Endothelial cell of umbilical vein (primary cell): Measurements from ENCODE around the gene FLRT1. TPM values are rescaled to one million over a fixed set of nuclear protein-coding genes. Genes with fewer than 3 reads are reported as not detected.

ENCODE experiments used
- BruUV-seq: library from RNA; stranded (reverse); fragments of 400-500 nt; replicated peaks from 2 replicates; lab custom pipeline; 2021; lab: Mats Ljungman, UMichigan
- CTCF ChIA-PET: fragments of 300-600, 350-600 bp; sonication (Branson Sonifier 250); formaldehyde crosslinking; loops from one replicate; lab custom pipeline; 2021; ENCODE audit warnings: antibody characterized with exemption, inconsistent platforms; lab: Charles Lee
- POLR2A ChIA-PET: fragments of 300-600, 350-600 bp; sonication (Branson Sonifier 250); formaldehyde crosslinking; loops from one replicate; lab custom pipeline; 2021; ENCODE audit warnings: antibody characterized with exemption, inconsistent platforms; lab: Charles Lee
- DNase-seq: peaks from one replicate; pipeline ENCODE4 v3.0.0-alpha.2; 2011; ENCODE audit warnings: low read depth, low spot score
- FAIRE-seq: peaks from 2 replicates; lab custom pipeline; 2011; peaks lifted over from hg19 to GRCh38; lab: Jason Lieb, UNC
- H2AFZ ChIP-seq: 2 replicates; pipeline ENCODE4 v1.6.0; 2012; ENCODE audit warnings: low read depth, low read length, control low read depth, inconsistent platforms
- H3K27ac ChIP-seq: 2 replicates; pipeline ENCODE4 v1.5.1; 2011; ENCODE audit warnings: low read depth, mild to moderate bottlenecking, control low read depth, low read length, moderate library complexity; ENCODE audit not compliant: insufficient read depth
- H3K27me3 ChIP-seq, 2 experiments: 2 replicates each; pipeline versions ENCODE4 v1.6.0 to v1.6.1; 2011; ENCODE audit warnings: low read length in 2 of 2, mixed read lengths in 1 of 2; ENCODE audit not compliant: control insufficient read depth in 2 of 2, insufficient read depth in 2 of 2
- H3K36me3 ChIP-seq, 2 experiments: 2 replicates in 1 of 2; 3 replicates in 1 of 2; pipeline ENCODE4 v1.5.1; 2011; ENCODE audit warnings: low read length in 2 of 2, mild to moderate bottlenecking in 1 of 2, moderate library complexity in 1 of 2; ENCODE audit not compliant: control insufficient read depth in 2 of 2, insufficient read depth in 2 of 2; ENCODE audit errors: extremely low read depth in 1 of 2
- H3K4me1 ChIP-seq: 3 replicates; pipeline ENCODE4 v1.5.1; 2011; ENCODE audit warnings: mild to moderate bottlenecking, low read length; ENCODE audit not compliant: control insufficient read depth, insufficient read depth; ENCODE audit errors: extremely low read depth
- H3K4me2 ChIP-seq: 2 replicates; pipeline ENCODE4 v1.6.1; 2011; ENCODE audit warnings: low read length, control low read depth, mixed read lengths; ENCODE audit not compliant: insufficient read depth
- H3K4me3 ChIP-seq, 3 experiments: fragments of 200-600 bp in 1 of 3; sonication (generic), shearing (Covaris generic) in 1 of 3; replicated peaks in 1 of 3; 2 replicates each; pipeline ENCODE4 v1.5.1; 2011 to 2016; ENCODE audit warnings: control low read depth in 3 of 3, low read length in 3 of 3, mild to moderate bottlenecking in 2 of 3, inconsistent platforms in 1 of 3, low read depth in 1 of 3, moderate library complexity in 1 of 3; ENCODE audit not compliant: insufficient read depth in 1 of 3
- H3K79me2 ChIP-seq: 2 replicates; pipeline ENCODE4 v1.6.0; 2012; ENCODE audit warnings: low read length, inconsistent platforms; ENCODE audit not compliant: control insufficient read depth, insufficient read depth
- H3K9ac ChIP-seq: replicated peaks from 2 replicates; pipeline ENCODE3; 2011; ENCODE audit warnings: low read length, control low read depth; ENCODE audit not compliant: insufficient read depth; ENCODE audit errors: extremely low read depth
- H3K9me1 ChIP-seq: replicated peaks from 3 replicates; pipeline ENCODE4 v1.6.0; 2011; ENCODE audit warnings: mild to moderate bottlenecking, low read length; ENCODE audit not compliant: control insufficient read depth, insufficient read depth; ENCODE audit errors: extremely low read depth
- H3K9me3 ChIP-seq: replicated peaks from 2 replicates; pipeline ENCODE4 v1.5.1; 2012; ENCODE audit warnings: low read length, inconsistent platforms; ENCODE audit not compliant: control insufficient read depth, insufficient read depth
- H4K20me1 ChIP-seq: replicated peaks from 2 replicates; pipeline ENCODE3; 2011; ENCODE audit warnings: mild to moderate bottlenecking, low read length; ENCODE audit not compliant: control insufficient read depth, insufficient read depth; ENCODE audit errors: extremely low read depth
- CTCF ChIP-seq, 2 donors: IDR thresholded peaks; 1 replicate in 1 of 2; 2 replicates in 1 of 2; pipeline ENCODE4 v1.5.1; 2011; ENCODE audit warnings: low read length in 2 of 2, mild to moderate bottlenecking in 2 of 2, moderate library complexity in 2 of 2, control low read depth in 1 of 2, inconsistent platforms in 1 of 2, low read depth in 1 of 2; ENCODE audit not compliant: insufficient read depth in 1 of 2; ENCODE audit errors: extremely low read depth in 1 of 2
- EZH2 ChIP-seq: IDR thresholded peaks from 2 replicates; pipeline ENCODE4 v1.6.1; 2012; ENCODE audit warnings: borderline replicate concordance, low read depth, mild to moderate bottlenecking, moderate library complexity, low read length, inconsistent platforms; ENCODE audit not compliant: severe bottlenecking
- FOS ChIP-seq: IDR thresholded peaks from 2 replicates; pipeline ENCODE4 v1.6.1; 2011; ENCODE audit warnings: mild to moderate bottlenecking, low read length, moderate library complexity, borderline replicate concordance; ENCODE audit not compliant: insufficient read depth
- GATA2 ChIP-seq: IDR thresholded peaks from 2 replicates; pipeline ENCODE4 v1.7.0; 2011; ENCODE audit warnings: low read depth, mild to moderate bottlenecking, moderate library complexity, mixed read lengths, low read length; ENCODE audit not compliant: insufficient read length, insufficient read depth
- JUN ChIP-seq: IDR thresholded peaks from 2 replicates; pipeline ENCODE4 v1.6.1; 2011; ENCODE audit warnings: borderline replicate concordance, low read depth; ENCODE audit not compliant: insufficient read length, insufficient read depth
- MAX ChIP-seq: IDR thresholded peaks from 2 replicates; pipeline ENCODE4 v1.6.1; 2011; ENCODE audit not compliant: insufficient read depth, insufficient read length
- MYC ChIP-seq: IDR thresholded peaks from one replicate; pipeline ENCODE4 v1.6.1; 2011; ENCODE audit warnings: mild to moderate bottlenecking, low read depth, low read length
- POLR2A ChIP-seq: IDR thresholded peaks from 2 replicates; pipeline ENCODE4 v1.6.1; 2012; ENCODE audit warnings: low read depth, mild to moderate bottlenecking, control low read depth, low read length
- POLR2AphosphoS5 ChIP-seq: IDR thresholded peaks from 2 replicates; pipeline ENCODE4 v1.6.1; 2012; ENCODE audit warnings: low read depth, mild to moderate bottlenecking, control low read depth, low read length, moderate library complexity; ENCODE audit not compliant: insufficient read depth
- dilution Hi-C: fragments of 300-500 bp; cut with MboI; formaldehyde crosslinking; loops from one replicate; pipeline ENCODE4 v1.15.0; 2019; ENCODE audit warnings: low sequenced_read_pairs; ENCODE audit not compliant: extremely low pct_ligation_motif_present
- intact Hi-C: fragments of 100-400 bp; cut with micrococcal nuclease; formaldehyde crosslinking; loops from one replicate; pipeline ENCODE4 v1.10.0; 2022
- polyA plus RNA-seq, 4 experiments: library from polyadenylated mRNA; depleted of rRNA in 3 of 4; stranded (reverse) in 3 of 4; unstranded in 1 of 4; fragments of >200 nt; gene quantifications; 2 replicates each; pipeline versions ENCODE4 v1.2.1 to v1.2.3, GENCODE V29; 2011 to 2012; ENCODE audit warnings: missing spikeins in 1 of 4
- total RNA-seq: library from RNA; stranded (reverse); gene quantifications from 2 replicates; pipeline ENCODE4 v1.2.3, GENCODE V29; 2021

FLRT1 gene
- total and polyA plus RNA-seq, 2 donors (not counting 3 experiments of a cell fraction or from before 2014, with no cell fraction given), result not detected

DNA sequence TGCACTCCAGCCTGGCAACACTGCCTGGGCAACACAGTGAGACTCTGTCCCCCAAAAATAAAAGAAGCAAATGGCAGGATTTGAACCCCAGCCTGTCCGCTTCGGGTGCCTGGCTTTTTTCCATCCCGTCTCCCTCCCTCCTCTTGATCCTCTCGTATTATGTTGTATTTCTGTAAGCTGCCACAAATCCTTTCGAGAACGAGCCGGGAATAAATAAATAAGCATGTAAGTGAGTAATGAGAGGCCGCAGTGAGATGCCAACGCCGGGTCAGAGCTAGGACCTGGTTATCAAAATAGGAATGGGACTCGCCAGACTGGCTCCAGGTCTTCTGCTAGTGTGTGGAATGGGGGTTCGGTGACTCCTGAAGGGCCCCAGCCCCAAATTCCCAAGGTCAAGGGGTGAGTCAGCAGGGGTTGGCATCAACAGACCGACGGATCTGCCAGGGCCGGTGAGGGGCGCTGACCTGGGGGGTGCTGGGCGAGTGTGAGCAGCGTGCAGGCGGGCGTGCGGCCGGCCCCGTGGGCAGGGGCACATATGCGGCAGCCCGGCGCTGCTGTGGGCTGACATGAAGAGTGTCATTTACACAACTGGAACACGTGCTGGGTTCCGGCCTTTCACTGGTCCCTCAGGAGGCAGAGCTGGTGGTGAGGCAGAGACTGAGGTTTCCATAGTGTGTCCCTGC lies 47.8 kb downstream of the FLRT1 start:
- H4K20me1 ChIP-seq, result no peaks in the 10 kb centered on the region
- ChIA-PET CTCF (no interaction called here), POLR2A (no interaction called here)
- no peaks in the 10 kb centered on the region for H3K36me3 ChIP-seq
- TF ChIP-seq JUN (no peak), CTCF (IDR thresholded peaks at IDR 0.05; ENCODE audit: extremely low read depth in 1 of 2, insufficient read depth in 1 of 2, low read depth in 1 of 2, low read length in 2 of 2) (no peak), EZH2 (no peak), MAX (no peak), GATA2 (no peak), FOS (no peak), POLR2AphosphoS5 (no peak), POLR2A (no peak), MYC (no peak)
- H3K79me2 ChIP-seq, result no peaks in the 10 kb centered on the region
- BruUV-seq, result no TSS peak
- H3K27me3 ChIP-seq, result no peaks in the 10 kb centered on the region
- H3K4me2 ChIP-seq, result no peak overlapping the region
- H3K9me3 ChIP-seq, result no peaks in the 10 kb centered on the region
- intact Hi-C loops (no loop called here), dilution Hi-C loops (no loop called here)
- DNase-seq (no peak), FAIRE-seq (no peak)
- H3K4me3 ChIP-seq, result no peak overlapping the region
- no peaks in the 10 kb centered on the region for H3K9me1 ChIP-seq
- H3K9ac ChIP-seq, result no peak overlapping the region
- H2AFZ ChIP-seq, result no peak overlapping the region
- no peaks in the 10 kb centered on the region for H3K4me1 ChIP-seq
- H3K27ac ChIP-seq, result no peak overlapping the region
